ENCODE measurements around the gene PLRG1.
A peak's percentile ranks its signal among the peaks of the same experiment; 100 is the strongest.

Gene PLRG1

DNA sequence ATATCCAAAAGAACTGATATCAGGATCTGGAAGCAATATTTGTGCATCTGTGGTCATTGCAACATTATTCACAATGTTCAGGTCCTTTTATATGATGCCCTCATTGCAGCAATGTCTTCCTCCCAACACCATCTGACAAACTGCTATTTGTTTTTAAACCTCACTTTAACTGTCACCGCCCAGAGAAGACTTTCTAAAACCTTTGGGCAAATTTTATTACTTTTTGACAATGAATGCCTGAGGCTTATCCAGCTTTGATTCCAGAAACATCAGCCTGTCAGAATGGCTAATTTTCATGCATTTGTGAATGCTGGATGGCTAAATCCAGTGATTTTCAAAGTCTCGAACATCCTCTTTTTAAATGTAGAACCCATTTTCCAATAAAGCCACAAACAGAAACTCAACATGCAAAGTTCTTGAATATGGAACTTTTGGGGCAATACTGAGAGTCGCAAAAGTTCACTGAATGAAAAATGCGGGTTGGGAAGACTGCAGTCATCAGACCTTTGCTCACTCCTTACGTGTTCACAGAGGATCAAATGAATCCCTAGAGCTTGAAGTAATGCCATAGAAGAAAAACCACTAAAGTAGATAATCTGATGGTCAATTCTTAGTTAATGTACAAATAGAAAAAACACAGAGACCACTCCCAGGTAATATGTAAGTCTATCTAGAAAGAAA is 23.1 kb upstream of the PLRG1 start:
- DNase-seq = no peak

DNA sequence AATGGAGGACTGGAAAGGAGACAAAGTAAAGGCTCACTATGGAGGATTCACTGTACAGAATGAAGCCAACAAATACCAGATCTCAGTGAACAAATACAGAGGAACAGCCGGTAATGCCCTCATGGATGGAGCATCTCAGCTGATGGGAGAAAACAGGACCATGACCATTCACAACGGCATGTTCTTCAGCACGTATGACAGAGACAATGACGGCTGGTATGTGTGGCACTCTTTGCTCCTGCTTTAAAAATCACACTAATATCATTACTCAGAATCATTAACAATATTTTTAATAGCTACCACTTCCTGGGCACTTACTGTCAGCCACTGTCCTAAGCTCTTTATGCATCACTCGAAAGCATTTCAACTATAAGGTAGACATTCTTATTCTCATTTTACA is 19.4 kb upstream of the PLRG1 start:
- DNase-seq = no peak

DNA sequence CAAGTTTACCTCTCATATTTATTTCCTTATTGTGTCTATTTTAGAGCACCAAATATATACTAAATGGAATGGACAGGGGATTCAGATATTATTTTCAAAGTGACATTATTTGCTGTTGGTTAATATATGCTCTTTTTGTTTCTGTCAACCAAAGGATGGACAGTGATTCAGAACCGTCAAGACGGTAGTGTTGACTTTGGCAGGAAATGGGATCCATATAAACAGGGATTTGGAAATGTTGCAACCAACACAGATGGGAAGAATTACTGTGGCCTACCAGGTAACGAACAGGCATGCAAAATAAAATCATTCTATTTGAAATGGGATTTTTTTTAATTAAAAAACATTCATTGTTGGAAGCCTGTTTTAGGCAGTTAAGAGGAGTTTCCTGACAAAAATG is 18.8 kb upstream of the PLRG1 start:
- no peak for DNase-seq

DNA sequence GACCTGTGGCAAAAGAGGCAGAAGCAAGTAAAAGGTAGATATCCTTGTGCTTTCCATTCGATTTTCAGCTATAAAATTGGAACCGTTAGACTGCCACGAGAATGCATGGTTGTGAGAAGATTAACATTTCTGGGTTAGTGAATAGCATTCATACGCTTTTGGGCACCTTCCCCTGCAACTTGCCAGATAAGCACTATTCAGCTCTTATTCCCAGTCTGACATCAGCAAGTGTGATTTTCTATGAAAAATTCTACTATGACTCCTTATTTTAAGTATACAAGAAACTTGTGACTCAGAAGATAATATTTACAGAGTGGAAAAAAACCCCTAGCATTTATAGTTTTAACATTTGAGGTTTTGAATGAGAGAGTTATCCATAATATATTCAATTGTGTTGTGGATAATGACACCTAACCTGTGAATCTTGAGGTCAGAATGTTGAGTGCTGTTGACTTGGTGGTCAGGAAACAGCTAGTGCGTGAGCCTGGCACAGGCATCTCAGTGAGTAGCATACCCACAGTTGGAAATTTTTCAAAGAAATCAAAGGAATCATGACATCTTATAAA is 16.5 kb upstream of the PLRG1 start:
- no peak for DNase-seq

DNA sequence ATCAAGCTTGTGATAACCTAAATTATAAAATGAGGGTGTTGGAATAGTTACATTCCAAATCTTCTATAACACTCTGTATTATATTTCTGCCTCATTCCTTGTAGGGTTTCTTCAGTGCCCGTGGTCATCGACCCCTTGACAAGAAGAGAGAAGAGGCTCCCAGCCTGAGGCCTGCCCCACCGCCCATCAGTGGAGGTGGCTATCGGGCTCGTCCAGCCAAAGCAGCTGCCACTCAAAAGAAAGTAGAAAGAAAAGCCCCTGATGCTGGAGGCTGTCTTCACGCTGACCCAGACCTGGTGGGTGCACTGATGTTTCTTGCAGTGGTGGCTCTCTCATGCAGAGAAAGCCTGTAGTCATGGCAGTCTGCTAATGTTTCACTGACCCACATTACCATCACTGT is 15.5 kb upstream of the PLRG1 start:
- DNase-seq = no peak

DNA sequence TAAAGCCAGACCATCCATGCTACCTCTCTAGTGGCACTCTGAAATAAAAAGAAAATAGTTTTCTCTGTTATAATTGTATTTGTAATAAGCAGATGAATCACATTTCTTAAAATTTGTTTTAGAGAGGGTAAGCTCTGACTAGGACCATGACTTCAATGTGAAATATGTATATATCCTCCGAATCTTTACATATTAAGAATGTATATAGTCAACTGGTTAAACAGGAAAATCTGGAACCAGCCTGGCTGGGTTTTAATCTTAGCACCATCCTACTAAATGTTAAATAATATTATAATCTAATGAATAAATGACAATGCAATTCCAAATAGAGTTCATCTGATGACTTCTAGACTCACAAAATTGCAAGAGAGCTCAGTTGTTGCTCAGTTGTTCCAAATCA is 14.1 kb upstream of the PLRG1 start:
- no peak for DNase-seq

DNA sequence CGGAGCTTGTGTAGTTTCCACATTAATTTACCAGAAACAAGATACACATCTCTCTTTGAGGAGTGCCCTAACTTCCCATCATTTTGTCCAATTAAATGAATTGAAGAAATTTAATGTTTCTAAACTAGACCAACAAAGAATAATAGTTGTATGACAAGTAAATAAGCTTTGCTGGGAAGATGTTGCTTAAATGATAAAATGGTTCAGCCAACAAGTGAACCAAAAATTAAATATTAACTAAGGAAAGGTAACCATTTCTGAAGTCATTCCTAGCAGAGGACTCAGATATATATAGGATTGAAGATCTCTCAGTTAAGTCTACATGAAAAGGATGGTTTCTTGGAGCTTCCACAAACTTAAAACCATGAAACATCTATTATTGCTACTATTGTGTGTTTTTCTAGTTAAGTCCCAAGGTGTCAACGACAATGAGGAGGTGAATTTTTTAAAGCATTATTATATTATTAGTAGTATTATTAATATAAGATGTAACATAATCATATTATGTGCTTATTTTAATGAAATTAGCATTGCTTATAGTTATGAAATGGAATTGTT is 12.6 kb upstream of the PLRG1 start, which contains the start of gene FGB:
FGB (plus strand) TSS at position 315 of the 558 bp plus-strand sequence; CDS start at position 323, 8 bp downstream.
- DNase-seq = no peak

DNA sequence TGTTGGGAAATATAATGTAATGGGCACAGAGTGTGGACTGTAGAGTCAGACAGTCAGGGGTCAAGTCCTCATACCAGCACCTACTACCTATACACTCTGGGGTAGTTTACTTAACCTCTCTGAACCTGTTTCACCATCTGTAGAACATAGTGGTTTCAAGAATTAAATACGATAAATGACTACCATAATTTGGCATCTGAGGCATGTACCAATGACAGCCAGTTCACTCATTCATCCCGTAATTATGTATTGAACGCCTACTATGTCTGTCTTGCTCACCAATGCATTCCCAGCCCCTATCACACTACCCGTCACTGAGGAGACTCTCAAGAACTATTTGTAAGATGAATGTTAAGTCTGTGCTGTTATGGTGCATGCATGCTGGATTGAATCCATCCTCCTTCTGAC is 10.6 kb upstream of the PLRG1 start:
- DNase-seq = no peak

DNA sequence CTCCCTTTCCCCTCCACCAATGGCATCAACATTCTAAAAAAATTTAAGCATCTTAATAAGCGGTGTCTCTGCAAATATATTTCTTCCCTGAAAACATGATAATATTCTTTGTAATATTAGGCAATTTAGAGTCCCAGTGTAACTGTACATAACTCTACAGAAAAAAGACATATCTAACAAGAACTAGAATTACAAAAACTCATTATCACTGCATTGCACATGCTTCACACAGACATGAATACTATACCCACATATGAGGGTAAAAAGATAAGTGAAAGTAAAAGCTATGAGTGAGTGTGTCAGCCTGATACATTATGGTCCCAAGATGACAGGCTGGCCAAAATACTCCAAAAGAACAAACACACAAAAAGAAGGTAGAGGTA is 10.2 kb upstream of the PLRG1 start:
- DNase-seq = no peak

DNA sequence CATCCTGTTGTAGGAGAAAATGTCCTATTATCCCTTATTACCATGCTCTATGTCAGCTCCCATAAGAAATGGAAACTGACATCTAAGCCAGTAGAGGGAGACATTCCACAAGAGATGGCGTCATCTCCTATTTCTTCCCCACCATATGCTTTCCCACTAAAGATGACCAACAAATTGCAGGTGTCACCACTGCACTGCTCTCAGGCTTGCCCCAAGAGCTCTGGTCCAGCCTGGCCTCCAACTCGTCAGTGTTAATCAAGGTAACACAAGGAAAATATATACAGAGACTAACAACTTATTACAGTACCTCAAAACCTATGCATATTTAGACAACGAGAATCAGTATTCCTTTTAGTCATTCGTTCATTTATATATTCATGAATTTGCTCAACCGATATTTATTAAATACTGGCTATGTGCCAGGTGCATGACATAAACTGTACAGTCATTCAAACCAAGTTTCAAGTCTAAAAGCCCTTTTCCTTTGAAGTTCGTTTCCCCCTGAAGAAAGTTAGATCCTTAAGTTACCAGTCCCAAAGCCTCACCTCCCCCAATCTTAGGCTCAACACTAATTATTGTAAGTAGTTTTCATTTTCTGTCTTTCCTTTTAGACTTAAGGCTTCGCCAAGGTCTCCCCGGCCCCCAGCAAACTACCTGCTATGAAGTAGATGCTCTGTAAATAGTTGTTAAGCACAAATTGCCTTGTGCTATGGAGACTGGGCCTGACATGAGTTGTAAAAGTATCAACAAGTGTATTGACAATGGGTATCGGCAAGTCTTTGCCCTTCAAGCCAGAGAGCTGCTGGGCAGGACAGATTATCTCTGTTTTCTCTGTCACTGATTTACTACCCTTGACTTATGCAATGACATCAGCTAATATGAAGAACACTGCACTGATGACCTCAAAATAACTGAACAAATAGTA is 9.6 kb upstream of the PLRG1 start:
- DNase-seq = no peak

DNA sequence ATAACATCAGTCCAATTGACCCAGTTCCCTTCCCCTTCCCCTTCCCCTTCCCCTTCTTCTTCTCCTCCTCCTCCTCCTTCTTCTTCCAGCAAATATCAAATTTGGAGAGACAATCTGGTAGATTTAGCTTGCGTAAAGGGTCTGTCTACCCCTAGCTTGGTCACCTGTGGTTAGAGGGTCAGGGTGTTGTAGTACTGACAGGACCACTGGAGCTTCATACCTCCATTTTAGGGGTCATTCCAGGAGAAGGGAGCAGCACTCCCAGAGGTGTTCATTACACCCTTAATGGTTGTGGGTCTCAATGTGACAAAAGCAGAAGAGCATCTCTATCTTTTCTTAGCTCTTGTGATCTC is 8.9 kb upstream of the PLRG1 start:
- no peak for DNase-seq

DNA sequence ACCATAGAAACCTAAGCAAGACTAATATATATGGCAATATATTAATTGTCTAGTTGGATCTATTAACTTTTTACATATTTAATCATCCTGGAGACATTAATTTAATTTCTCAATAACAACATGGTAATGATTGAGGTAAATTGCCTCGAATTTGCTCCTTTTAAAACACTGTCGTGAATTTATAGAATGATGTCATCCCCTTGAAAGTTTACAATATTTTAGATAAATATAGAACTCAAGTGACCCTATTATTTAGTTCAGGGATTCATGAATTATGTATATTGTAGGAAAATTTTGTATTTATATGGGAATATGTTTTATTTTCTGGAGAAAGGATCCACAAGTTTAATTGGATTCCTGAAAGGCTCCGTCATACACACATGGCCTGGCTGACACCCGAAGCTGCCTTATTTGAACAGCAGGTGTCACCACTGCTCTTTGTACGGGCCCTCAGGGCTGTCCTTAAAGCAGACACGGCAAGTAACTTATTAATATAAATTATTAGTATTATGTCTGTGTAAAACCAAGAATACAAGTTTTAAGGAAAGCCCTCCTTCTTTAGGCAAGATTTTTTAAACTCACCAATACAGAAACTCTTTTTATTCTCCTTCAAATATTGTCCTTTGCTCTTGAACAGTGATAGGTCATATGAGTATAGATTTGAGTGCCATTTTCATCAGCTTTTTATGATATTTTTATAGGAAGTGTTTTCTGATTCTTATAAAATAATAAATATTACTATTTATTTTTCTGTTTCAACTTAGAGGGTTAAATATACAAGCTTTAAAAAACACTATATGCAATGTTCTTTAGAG is 1.9 kb upstream of the PLRG1 start:
- DNase-seq = peak; percentile 67

DNA sequence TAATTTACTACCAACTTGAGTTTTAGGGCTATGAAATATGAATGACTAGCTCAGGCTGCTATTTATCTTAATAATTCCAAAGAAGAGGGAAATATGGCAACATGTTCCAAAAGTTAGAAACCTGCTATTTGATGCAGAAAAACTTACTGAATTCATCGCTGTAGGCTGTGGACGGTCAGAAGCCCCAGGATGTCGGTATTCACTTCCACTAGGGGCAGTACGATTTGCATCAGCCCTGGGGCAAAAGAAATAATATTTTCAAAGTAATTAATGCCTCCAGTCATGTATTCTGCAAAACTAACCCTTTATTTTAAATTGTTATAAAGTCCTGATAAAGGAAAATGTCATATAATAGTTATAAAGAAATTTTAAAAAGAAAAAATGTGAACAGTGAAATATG is 4.5 kb downstream of the PLRG1 start:
- no peak for DNase-seq

DNA sequence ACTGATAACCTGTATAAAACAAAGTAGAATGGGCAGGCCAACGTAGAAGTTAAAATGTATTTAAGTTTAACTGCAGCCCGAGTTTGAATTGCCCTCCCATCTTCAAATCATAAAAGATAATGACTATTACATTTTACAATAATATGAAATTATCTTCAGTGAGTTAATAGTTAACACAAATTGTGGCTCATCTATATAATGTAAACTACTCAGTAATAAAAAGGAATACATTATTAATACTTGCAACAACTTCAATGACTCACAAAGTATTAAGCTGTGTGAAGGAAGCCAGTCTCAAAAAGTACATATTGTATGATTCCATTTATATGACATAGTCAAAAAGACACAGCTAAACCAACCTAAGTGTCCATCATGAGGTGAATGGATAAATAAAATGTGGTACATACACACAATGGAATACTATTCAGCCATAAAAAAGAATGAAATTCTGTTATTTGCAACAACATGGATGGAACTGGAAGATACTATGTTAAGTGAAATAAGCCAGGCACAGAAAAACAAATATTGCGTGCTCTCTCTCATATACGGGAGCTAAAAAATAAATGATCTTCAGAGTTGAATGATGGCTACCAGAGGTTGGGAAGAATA is 7.8 kb downstream of the PLRG1 start:
- DNase-seq = no peak

DNA sequence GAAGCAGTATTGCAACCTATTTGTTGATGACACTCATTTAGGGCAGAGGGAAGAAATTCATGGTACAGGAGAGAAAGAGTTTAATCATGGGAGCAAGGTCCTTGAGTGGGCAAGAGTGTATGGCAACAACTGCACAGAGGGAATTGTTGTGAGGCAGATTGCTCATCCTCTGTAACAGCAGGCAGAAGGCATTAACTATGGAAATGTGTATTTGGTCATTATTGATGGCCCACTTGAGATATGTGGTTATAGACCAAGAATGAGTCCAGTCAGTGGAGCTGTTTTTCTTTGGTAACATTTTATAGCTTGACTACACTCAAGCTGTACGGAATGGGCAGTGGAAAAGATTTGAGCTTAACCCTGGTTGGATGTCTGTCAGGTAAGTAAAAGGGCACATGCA is 15.9 kb downstream of the PLRG1 start:
- DNase-seq = no peak

DNA sequence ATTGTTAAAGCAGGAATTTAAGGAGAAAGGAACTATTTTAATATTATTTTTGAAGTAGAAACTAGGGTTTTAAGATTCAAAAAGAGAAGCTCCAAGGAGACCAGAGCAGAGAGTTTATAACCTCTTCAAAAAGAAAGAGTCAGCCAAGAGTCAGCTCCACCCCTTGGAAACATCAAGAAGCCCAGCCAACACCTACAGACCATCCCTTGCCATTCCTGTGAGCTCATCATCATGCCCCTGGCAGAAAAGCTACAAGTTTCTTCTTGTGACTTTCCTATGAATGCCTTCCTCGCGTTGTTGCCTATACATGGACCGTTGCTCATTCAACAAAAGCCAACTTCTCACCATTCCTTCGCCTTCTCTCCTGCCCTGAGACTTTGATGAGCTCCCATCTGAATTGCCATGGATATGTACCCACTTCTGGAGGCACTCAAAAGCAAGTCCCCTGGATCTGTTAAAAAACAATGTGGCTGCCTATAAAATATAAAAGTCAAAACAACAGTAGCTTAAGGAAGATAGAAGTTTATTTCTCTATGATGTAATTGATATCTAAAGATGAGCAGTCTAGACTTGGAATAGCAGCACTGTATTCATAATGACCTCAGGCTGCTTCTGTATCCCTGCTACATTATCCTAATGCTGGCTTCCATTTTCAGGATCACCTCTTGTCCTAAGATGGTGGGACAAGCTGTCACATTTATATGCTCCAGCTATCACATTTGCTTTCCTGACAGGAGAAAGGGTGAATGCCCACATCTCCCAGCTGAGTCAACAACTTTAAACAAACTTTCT is 20.3 kb downstream of the PLRG1 start:
- DNase-seq = no peak

DNA sequence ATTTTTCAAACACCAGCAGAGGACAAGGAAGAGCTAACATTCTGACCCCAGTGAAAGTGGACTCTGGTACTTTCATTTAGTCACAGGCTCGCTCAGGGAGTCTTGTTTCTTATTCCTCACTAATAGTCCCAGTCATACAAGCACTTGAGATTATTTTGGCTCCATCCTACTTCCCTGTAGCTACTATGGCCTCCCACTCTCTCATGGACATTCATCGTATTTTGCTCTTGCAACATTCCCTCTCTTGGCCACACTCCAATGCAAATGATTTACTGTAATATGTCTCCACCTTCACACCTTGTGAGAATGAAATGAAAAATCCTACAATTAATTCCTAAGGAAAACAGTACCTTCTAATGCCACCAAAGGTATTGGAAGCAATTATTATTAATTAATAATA is 21.3 kb downstream of the PLRG1 start:
- no peak for DNase-seq

DNA sequence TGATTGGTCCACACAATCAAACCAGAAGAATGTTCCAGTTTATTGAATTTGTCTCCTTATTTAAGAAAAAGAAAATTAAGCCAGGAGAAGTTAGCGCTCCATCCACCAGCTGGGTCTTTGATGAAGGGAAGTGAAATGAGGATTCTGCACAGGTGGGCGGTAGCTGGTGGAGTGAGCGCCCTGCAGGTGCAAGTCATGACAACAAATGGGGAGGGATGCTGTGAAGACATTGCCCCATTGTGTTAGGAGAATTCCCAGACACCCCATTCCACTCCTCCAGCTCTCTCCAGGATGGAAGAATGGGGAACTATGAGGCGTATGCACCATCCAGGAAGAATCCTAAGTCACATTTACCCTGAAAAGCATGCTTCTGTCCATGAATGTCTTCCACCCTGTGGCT is 22.9 kb downstream of the PLRG1 start:
- no peak for DNase-seq

DNA sequence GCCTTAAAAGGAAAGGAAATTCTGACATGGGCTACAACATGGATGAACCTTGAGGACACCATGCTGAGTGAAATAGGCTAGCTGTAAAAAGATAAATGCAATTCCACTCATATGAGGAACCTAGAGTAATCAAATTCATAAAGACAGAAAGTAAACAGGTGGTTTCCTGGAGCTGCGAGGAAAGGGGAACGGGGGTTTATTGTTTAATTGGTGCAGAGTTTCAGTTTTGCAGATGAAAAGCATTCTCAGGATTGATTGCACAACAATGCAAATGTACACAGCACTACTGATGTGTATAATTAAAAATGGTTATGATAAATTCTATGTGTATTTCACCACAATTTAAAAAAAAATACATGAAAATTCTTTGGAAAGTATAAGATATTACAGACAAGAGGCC is 24.0 kb downstream of the PLRG1 start:
- DNase-seq = no peak

DNA sequence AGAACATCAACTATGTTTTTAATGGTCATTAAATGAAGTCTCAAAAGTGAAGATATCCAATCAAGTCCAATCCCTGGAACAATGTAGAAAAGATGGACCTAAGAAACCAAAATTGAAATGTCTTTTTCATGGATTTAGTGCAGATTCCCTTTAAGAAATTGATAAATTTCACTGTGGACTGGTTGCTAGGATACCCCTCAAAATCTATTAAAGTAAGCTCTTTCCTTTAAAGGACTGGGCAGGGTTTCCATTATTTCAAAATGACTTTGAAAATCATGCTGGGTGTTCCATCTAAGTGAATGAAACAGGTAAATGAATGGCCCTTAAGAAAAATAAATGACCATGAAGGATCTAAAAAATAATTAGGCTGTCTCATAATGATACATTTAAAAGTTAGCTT is 28.6 kb downstream of the PLRG1 start:
- DNase-seq = no peak

DNA sequence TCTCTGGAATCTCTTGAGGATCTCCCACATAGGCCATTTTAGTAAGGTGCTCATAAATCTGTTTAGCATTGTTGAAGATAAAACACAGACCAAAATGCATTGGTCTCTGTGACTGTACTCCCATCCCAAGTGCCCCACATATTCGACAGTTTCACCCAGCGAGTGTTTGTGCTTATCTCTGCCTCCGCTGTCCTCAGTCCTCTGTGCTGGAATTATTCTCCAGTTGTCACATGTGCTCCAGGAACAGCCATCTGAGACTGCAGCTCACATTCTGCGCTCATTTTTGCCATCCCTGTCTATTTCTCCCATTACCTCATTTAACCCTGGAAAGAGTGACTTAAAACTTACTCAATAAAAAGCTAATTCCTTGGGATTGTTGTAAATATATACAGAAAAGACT is 31.0 kb downstream of the PLRG1 start:
- no peak for DNase-seq

DNA sequence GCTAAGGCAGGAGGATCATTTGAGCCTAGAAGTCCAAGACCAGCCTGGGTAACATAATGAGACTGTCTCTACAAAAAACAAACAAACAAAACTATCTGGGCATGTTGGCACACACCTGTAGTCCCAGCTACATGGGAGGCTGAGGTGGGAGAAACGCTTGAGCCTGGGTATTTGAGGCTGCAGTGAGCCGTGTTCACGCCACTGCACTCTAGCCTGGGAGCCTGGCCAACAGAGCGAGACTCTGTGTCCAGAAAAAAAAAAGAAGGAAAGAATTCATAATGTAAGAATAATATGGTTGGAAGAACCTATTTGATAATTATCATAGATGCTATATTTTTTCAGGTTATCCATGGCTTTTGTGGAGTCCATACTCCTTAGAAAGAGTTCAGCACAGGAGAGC is 32.6 kb downstream of the PLRG1 start:
- no peak for DNase-seq

Measured in central memory CD4-positive, alpha-beta T cell (primary cell).